ENCODE data around the gene LMNTD2.

LMNTD2 gene

DNA sequence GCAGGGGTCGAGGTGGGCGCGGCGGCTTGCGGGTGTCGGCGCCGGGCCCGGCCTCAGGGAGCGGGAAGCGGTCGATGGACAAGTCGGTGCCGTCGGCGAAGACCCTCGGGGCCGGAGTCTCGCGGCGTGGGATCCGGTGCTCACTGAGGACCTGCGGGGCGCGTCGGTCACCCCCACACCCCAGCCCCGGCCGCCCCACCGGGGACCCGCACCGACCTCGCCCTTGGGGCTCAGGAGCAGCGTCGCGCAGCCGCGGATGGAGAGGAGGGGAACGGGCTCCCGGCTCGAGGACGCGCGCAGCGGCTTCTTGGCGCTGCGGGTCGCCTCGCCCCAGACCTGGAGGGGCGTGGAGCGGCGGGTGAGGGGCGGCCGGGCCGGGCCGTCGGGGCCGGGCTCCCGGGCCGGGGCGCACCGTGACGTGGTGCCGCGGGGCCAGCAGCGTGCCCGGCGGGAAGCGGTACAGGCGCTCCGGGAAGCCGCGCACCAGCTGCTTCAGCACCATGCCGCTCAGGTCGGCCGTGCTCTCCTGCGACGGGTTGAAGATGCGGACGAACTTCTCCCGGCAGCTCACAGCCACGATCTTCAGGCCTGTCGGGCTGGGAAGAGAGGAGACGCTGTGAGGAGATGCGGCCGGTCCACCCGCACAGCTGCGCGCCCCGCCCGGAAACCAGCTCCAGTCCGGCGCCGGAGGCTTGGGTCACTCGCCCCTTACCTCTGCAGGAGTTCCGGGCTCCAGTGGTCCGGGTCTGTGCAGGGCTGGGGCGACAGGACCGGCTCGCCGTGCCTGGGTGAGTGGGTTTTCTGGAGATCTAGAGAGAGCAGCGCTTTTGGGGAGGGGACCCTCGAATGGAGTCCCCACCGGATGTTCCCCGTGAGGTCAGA is 4.5 kb downstream of the LMNTD2 start:
- no peak for DNase-seq (ENCODE audit: low read depth)
- no peak overlapping the region for H3K4me3 ChIP-seq (ENCODE audit: low read depth, low read length)

DNA sequence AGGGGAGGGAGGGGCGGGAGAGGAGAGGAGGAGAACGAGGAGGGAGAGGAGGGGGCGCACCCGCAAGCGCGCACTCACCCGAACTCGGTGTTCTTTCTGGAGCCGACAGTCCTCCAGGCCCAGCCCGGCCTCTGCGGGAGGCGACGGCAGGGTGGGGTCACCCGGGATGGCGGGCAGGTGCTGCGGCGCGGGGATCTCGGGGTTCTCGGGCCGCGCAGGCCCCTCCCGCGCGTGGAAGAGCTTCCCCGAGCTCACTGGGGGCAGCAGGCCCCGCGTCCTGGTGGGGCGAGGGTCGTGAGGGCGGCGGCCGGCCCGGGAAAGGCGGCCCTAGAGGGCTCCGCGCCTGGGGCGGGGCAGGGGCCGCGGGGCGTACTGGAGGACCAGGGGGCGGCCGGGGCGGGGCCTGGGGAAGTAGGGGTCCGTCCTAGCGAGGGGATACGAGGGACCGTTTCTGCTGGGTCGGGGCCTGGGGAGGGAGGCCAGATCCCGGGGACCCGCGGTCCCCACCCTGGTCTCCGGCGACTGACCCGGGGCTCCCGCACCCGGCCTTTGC is 5.2 kb downstream of the LMNTD2 start:
- DNase-seq (ENCODE audit: low read depth), result no peak
- H3K4me3 ChIP-seq (ENCODE audit: low read depth, low read length), result peak overlapping the region; percentile 9

DNA sequence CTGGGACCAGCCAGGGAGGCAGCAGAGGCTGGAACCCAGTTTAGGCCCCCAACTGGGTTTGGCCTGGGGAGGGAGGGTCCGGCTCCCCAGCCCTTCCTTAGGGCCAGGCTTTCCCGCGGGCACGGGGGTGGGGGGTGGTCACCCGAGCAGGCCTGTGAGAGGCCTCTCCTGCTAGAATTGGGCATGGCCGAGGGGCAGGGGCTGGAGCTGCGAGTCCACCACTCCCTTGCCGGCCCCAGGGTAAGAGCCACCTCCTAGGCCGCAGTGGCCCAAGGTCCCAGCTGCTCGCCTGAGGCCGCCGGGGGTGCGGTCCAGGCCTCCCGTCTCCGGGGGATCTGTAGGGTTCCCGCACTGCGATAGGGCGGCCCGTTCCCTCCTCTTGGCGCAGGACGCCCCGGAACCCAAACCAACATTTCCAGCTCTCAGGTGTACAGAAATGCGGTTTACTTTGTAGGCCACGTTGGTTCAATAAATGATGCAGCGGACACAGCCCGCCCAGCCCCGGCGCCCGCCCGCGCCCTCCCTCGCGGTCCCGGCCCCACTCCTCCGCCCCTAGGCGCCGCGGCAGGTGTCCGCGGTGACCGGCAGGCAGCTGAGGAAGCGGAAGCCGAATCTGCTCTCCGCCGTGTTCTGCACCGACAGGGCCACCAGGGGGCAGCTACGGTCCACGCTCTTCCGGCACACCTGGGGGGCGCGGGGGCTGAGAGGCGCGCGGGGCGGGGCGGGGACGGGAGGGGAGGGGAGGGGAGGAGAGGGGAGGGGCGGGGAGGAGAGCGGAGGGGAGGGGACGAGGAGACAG is 5.9 kb downstream of the LMNTD2 start:
- no peak for DNase-seq (ENCODE audit: low read depth)
- no peak overlapping the region for H3K4me3 ChIP-seq (ENCODE audit: low read depth, low read length)

DNA sequence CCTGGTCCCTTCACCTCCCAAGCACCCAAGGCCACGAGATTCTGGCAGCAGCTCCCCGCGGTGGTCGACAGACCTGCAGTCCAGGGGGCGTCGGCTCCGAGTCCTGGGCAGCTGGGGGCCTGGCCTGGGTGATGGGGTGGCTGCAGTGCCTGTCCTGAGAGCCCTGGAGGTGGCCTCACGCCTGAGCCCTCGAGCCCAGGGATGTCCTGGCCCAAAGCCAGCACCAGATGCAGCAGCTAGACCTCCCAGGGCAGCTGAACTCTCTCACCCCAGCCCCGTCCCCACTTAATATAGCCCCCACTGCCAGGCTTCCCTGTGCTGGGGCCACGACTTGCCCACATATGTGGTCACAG is 6.6 kb downstream of the LMNTD2 start:
- H3K4me3 ChIP-seq (ENCODE audit: low read depth, low read length), result no peak overlapping the region
- no peak for DNase-seq (ENCODE audit: low read depth)

DNA sequence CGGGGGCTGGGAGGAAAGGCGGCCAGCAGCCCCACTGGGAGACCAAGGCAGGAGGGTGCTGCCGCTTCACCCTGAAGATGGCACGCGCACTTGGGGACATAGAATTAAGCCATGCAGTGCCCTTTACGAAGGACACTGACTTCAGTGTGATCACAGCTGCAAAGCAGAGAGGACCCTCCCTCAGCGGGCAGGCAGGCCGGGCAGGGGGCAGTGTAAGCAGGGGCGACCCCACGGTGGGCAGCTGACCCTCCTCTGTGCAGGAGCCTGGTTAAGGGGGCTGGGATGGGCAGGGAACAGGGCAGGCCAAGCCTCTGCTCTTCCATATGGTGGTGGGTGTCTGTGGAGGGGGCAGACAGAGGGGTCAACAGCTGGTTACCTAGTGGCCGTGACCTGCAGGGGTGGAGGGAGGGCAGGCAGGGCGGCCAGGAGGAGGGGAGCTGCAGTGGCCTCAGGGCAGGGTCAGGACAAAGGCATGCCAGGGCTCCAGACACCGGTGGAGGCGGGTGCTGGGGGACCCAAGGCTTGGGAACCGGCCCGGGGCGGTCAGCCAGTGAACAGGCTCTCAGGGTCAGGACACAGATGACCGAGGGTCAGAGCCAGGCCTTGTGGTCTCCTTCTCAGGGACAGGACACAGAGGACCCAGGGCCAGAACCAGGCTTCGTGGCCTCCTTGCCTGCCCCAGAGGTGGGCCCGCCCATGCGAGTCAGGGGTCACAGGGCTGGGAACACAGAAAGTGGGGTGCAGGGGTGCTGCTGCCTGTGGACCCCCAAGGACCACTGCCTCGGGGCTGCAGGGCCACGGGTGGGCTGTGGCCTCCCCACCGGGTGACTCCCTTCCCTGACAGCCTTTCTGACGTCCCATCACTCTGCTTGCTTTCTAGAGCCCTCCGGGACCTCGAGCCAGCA is 7.2 kb downstream of the LMNTD2 start:
- DNase-seq (ENCODE audit: low read depth), result no peak
- H3K4me3 ChIP-seq (ENCODE audit: low read depth, low read length), result no peak overlapping the region

DNA sequence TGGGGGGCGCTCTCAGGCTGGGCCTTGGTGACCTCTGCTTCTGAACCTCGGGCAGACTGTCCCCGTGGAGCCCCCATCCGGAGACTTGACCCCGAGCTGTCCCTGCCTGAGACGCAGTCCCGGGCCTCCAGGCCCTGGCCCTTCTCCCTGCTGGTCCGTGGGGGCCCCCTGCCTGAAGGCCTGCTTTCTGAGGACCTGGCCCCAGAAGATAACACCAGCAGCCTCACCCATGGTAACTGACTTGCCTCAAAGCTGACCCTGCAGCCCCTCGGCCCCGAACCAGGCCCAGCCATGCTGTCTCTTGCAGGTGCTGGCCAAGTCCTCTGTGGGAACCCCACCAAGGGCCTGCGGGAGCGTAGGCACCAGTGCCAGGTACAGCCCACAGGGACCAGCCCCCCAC is 8.9 kb downstream of the LMNTD2 start:
- no peak for DNase-seq (ENCODE audit: low read depth)
- no peak overlapping the region for H3K4me3 ChIP-seq (ENCODE audit: low read depth, low read length)

DNA sequence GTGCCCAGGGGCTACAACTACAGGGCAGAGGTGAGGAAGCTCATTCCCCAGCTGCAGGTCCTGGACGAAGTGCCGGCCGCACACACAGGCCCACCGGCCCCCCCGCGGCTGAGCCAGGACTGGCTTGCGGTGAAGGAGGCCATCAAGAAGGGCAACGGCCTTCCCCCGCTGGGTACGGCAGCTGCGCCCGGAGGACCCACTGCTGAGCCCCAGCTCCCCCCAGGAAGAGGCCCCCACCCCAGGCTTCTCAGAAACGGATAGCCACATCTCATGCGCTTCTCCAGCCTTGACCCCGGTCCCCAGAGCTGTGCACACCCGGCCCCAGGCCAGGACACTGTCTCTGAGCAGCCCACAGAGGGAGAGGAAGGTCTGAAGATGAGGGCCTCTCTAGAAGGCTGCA is 9.4 kb downstream of the LMNTD2 start:
- no peak for DNase-seq (ENCODE audit: low read depth)
- no peak overlapping the region for H3K4me3 ChIP-seq (ENCODE audit: low read depth, low read length)

DNA sequence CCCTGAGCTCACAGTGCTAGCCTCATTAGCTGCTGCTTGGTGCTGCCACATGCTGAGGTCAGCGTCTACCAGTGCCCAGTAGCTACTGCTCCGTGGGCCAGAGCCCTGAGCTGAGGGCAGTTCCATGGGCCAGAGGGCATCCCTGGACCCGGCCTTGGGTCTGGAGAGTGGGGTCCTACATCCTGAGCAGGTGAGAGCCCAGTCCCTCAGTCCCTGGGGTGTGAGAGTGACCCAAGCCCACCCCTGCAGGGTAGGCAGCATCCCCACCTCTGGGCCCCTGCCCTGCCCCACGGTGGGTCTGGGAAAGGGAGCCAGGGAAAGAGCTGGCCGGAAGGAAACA is 9.8 kb downstream of the LMNTD2 start:
- no peak overlapping the region for H3K4me3 ChIP-seq (ENCODE audit: low read depth, low read length)
- no peak for DNase-seq (ENCODE audit: low read depth)

DNA sequence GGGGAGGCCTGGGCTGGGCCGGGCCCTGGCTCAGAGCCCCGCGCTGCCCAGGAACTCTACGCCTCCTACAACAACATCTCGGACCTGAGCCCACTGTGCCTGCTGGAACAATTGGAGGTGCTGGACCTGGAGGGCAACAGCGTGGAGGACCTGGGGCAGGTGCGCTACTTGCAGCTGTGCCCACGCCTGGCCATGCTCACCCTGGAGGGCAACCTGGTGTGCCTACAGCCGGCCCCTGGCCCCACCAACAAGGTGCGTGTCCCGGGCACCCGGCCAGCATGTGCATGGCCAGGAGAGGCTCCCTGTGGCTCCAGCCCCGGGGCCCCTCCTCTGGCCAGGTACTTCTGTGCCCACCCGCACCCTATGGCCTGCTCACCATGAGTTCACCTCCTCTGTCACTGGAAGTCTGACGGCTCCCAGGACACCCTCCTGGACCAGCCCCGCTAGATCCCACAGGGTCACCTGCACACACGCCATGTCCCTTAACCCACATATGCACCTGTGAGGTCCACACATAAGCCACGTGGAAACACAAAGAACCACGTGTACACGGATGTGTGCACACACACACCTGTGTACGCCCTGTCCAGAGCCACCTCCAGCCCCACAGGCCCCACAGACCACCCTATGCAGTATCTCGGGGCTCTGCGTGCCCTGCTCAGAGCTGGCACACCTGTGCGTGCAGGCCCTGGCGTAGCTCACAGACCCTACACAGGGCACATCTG is 10.4 kb downstream of the LMNTD2 start:
- H3K4me3 ChIP-seq (ENCODE audit: low read depth, low read length), result no peak overlapping the region
- no peak for DNase-seq (ENCODE audit: low read depth)

DNA sequence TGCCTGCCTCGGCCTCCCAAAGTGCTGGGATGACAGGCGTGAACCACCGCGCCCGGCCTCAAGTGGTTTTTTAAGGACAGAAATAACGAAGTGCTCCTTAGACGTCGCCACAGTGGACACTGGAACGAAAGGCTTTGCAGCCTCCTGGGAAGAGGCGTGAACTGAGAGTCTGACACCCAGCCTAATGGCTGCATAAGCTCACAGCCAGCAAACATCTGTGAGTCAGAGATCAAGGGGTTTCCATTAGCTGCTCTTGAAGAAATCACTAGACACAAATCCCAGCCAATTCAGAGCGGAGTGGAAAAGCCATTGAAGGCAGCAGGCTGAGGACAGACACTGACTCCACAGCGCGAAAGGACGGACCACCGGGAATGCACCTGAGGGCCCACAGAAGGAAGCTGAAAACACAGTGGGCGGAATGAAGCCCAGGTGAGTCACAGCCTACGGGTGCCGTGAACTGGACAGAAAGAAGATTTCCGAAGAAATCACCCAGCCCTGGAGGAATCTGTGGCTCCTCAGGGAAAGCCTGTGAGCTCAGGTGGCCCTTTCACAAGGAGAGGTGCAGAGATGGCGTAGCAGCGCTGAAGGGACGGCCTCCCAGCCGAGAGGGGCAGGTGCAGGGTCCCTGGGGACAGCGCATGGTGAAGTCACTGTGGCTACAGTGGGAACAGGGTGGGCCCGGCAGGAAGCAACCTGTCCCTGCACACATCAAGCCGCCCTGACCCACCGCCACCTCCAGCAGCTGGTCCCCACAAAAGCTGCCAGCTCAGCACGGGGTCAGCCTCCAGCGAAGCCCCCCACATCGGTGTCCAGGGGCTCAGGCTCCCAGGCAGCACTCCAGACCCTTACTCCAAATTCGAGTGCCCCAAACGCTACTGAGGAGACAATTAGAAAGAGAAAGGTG is 11.6 kb downstream of the LMNTD2 start:
- H3K4me3 ChIP-seq (ENCODE audit: low read depth, low read length), result no peak overlapping the region
- DNase-seq (ENCODE audit: low read depth), result no peak

DNA sequence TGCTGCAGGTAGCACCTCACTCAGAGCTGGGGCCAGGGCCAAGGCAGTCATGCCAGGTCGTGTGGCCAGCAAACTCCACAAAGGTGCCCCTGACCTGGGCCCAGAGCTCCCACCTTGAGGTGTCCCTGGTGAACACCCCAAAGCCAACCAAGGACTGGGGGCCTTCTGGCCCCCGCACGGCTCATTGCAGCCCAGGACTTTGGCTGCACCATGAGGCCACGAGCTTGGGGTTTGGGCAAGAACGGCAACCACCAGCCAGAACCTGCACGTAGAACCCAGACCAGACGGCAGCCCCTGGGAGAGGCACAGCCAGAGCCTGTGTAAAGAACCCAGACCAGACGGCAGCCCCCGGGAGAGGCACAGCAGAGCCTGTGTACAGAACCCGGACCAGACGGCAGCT is 15.4 kb downstream of the LMNTD2 start:
- no peak for DNase-seq (ENCODE audit: low read depth)
- H3K4me3 ChIP-seq (ENCODE audit: low read depth, low read length), result no peak overlapping the region

DNA sequence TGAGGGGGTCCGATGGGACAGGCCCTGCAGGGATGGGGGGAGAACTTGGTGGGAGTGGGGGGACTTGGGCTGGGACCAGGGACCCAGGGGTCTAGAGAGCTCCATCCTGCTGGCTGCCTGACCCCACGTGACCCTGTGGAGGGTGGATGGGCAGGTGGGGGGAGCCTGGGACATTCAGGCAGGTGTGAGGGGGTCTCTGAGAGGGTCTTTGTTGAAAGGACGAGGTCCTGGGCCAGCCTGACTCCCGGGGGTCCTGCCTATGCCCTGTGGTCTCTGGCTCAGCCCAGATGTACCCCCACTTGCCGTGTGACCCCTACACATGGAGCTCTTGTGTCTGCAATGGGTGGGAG is 15.7 kb downstream of the LMNTD2 start:
- H3K4me3 ChIP-seq (ENCODE audit: low read depth, low read length), result no peak overlapping the region
- DNase-seq (ENCODE audit: low read depth), result no peak

DNA sequence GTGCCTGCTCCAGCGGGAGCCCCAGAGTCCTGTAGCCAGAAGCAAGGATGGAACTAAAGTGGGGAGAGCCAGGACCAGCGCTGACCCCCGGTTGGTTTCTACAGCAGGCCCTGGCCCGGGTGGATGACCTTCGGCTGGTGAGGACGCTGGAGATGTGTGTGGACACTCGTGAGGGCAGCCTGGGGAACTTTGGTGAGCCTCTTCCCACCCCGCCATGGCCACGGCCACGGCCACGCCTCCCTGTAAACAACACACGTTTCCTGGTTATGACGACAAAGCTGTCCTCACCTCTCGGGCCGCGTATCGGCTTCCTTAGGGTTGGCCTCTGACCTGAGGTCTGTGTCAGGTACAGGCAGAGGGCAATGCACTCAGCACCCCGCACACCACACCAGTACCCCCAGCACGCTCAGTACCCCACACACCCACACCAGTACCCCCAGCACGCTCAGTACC is 19.1 kb downstream of the LMNTD2 start:
- no peak overlapping the region for H3K4me3 ChIP-seq (ENCODE audit: low read depth, low read length)
- no peak for DNase-seq (ENCODE audit: low read depth)

DNA sequence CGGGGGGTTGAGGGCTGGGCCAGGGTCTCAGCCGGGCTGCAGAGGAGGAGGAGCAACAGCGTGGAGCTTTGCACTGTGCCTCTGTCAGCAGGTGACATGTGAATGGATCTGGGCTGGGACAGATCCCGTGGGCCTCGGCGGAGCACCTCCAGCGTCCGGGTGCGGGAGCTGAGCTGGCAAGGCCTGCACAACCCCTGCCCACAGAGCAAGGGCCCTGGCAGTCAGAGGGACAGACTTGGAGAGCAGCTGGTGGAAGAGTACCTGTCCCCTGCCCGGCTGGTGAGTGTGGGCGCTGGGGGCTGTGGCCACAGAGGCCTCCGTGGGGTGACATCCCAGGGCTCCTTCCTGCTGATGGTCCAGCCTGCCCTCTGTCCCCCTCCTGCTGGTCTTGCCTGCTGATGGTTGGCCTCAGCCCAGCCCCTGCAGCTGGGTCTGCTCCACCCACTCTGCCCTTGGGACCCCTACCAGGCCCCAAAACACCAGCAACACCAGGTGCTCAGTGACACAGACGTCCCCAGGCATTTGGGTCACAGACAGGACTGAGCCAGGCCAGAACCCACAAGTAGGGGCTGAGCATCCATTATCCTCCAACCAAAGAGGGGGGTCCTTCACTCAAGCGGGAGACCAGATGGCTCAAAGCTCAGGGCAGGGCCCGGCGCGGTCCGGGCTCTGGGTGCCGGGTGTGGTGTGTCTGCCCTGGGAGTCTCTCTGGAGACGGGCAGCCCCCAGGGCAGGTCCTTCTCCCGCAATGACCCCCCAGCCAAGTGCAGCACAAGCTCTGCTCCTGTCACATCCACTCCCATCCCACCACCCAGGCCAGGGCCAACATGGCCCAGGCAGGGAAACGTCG is 19.7 kb downstream of the LMNTD2 start:
- no peak for DNase-seq (ENCODE audit: low read depth)
- H3K4me3 ChIP-seq (ENCODE audit: low read depth, low read length), result no peak overlapping the region

DNA sequence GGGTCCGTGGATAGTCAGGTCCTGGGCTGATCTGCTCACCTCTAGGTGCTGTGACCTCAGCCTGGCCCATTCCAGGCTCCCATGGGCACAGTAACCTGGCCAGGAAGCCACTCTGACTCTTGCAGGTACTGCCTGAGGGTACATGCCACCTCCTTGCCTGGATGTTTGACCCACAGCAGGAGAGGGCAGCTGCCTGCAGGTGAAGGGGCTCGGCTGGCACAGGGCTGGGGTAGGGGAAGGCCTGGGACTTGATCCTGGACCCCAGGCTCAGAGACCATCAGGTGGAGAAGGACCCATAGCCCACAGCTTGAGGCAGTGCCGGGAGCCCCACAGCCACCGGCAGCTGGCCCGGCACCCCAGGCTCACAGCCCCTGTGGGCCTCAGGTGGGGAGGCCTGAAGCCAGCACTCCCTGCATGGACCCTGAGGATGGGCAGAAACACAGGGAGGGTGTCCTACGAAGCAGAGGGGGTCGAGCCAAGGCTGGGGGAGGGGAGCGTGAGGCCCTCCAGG is 20.5 kb downstream of the LMNTD2 start:
- no peak for DNase-seq (ENCODE audit: low read depth)
- no peak overlapping the region for H3K4me3 ChIP-seq (ENCODE audit: low read depth, low read length)

DNA sequence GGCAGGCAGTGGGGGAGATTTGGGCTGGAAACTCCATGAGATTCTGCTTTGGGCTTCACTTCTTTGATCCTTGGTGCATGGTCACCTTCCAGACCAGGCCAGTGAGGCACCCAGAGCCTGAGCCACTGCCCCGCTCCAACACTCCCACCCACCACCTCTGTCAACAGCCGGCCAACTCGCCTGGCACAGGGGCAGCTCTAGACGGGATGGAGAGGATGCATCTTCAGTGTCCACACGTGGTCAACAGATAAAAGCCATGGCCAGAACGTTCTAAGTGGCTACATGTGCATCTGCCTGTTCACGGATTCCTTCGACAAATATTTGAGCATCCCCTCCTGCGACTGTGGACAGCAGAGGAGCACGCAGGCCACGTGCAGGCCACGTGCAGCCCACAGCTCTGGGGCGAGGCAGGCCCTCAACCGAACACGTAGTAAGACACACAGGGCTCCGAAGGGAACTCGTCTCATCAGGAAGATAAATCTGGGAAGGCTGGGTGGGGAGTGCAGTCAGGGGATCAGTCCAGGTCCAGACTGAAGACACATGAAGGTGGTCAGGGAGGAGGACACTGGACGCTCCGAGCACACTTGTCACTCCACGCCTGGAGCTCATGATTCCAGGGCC is 22.0 kb downstream of the LMNTD2 start:
- no peak overlapping the region for H3K4me3 ChIP-seq (ENCODE audit: low read depth, low read length)
- DNase-seq (ENCODE audit: low read depth), result no peak
